Endothelial cell of umbilical vein (primary cell): ENCODE measurements around the gene DNAH10. TPM values are rescaled to one million over a fixed set of nuclear protein-coding genes. Genes with fewer than 3 reads are reported as not detected.

ENCODE experiments used
- BruUV-seq: library from RNA; stranded (reverse); fragments of 400-500 nt; replicated peaks from 2 replicates; lab custom pipeline; 2021; lab: Mats Ljungman, UMichigan
- CTCF ChIA-PET: fragments of 300-600, 350-600 bp; sonication (Branson Sonifier 250); formaldehyde crosslinking; loops from one replicate; lab custom pipeline; 2021; ENCODE audit warnings: antibody characterized with exemption, inconsistent platforms; lab: Charles Lee
- POLR2A ChIA-PET: fragments of 300-600, 350-600 bp; sonication (Branson Sonifier 250); formaldehyde crosslinking; loops from one replicate; lab custom pipeline; 2021; ENCODE audit warnings: antibody characterized with exemption, inconsistent platforms; lab: Charles Lee
- DNase-seq: peaks from one replicate; pipeline ENCODE4 v3.0.0-alpha.2; 2011; ENCODE audit warnings: low read depth, low spot score
- FAIRE-seq: peaks from 2 replicates; lab custom pipeline; 2011; peaks lifted over from hg19 to GRCh38; lab: Jason Lieb, UNC
- H2AFZ ChIP-seq: 2 replicates; pipeline ENCODE4 v1.6.0; 2012; ENCODE audit warnings: low read depth, low read length, control low read depth, inconsistent platforms
- H3K27ac ChIP-seq: 2 replicates; pipeline ENCODE4 v1.5.1; 2011; ENCODE audit warnings: low read depth, mild to moderate bottlenecking, control low read depth, low read length, moderate library complexity; ENCODE audit not compliant: insufficient read depth
- H3K27me3 ChIP-seq, 2 experiments: 2 replicates each; pipeline versions ENCODE4 v1.6.0 to v1.6.1; 2011; ENCODE audit warnings: low read length in 2 of 2, mixed read lengths in 1 of 2; ENCODE audit not compliant: control insufficient read depth in 2 of 2, insufficient read depth in 2 of 2
- H3K36me3 ChIP-seq, 2 experiments: 2 replicates in 1 of 2; 3 replicates in 1 of 2; pipeline ENCODE4 v1.5.1; 2011; ENCODE audit warnings: low read length in 2 of 2, mild to moderate bottlenecking in 1 of 2, moderate library complexity in 1 of 2; ENCODE audit not compliant: control insufficient read depth in 2 of 2, insufficient read depth in 2 of 2; ENCODE audit errors: extremely low read depth in 1 of 2
- H3K4me1 ChIP-seq: 3 replicates; pipeline ENCODE4 v1.5.1; 2011; ENCODE audit warnings: mild to moderate bottlenecking, low read length; ENCODE audit not compliant: control insufficient read depth, insufficient read depth; ENCODE audit errors: extremely low read depth
- H3K4me2 ChIP-seq: 2 replicates; pipeline ENCODE4 v1.6.1; 2011; ENCODE audit warnings: low read length, control low read depth, mixed read lengths; ENCODE audit not compliant: insufficient read depth
- H3K4me3 ChIP-seq, 3 experiments: fragments of 200-600 bp in 1 of 3; sonication (generic), shearing (Covaris generic) in 1 of 3; replicated peaks in 1 of 3; 2 replicates each; pipeline ENCODE4 v1.5.1; 2011 to 2016; ENCODE audit warnings: control low read depth in 3 of 3, low read length in 3 of 3, mild to moderate bottlenecking in 2 of 3, inconsistent platforms in 1 of 3, low read depth in 1 of 3, moderate library complexity in 1 of 3; ENCODE audit not compliant: insufficient read depth in 1 of 3
- H3K79me2 ChIP-seq: 2 replicates; pipeline ENCODE4 v1.6.0; 2012; ENCODE audit warnings: low read length, inconsistent platforms; ENCODE audit not compliant: control insufficient read depth, insufficient read depth
- H3K9ac ChIP-seq: replicated peaks from 2 replicates; pipeline ENCODE3; 2011; ENCODE audit warnings: low read length, control low read depth; ENCODE audit not compliant: insufficient read depth; ENCODE audit errors: extremely low read depth
- H3K9me1 ChIP-seq: replicated peaks from 3 replicates; pipeline ENCODE4 v1.6.0; 2011; ENCODE audit warnings: mild to moderate bottlenecking, low read length; ENCODE audit not compliant: control insufficient read depth, insufficient read depth; ENCODE audit errors: extremely low read depth
- H3K9me3 ChIP-seq: replicated peaks from 2 replicates; pipeline ENCODE4 v1.5.1; 2012; ENCODE audit warnings: low read length, inconsistent platforms; ENCODE audit not compliant: control insufficient read depth, insufficient read depth
- H4K20me1 ChIP-seq: replicated peaks from 2 replicates; pipeline ENCODE3; 2011; ENCODE audit warnings: mild to moderate bottlenecking, low read length; ENCODE audit not compliant: control insufficient read depth, insufficient read depth; ENCODE audit errors: extremely low read depth
- EZH2 ChIP-seq: IDR thresholded peaks from 2 replicates; pipeline ENCODE4 v1.6.1; 2012; ENCODE audit warnings: borderline replicate concordance, low read depth, mild to moderate bottlenecking, moderate library complexity, low read length, inconsistent platforms; ENCODE audit not compliant: severe bottlenecking
- FOS ChIP-seq: IDR thresholded peaks from 2 replicates; pipeline ENCODE4 v1.6.1; 2011; ENCODE audit warnings: mild to moderate bottlenecking, low read length, moderate library complexity, borderline replicate concordance; ENCODE audit not compliant: insufficient read depth
- GATA2 ChIP-seq: IDR thresholded peaks from 2 replicates; pipeline ENCODE4 v1.7.0; 2011; ENCODE audit warnings: low read depth, mild to moderate bottlenecking, moderate library complexity, mixed read lengths, low read length; ENCODE audit not compliant: insufficient read length, insufficient read depth
- JUN ChIP-seq: IDR thresholded peaks from 2 replicates; pipeline ENCODE4 v1.6.1; 2011; ENCODE audit warnings: borderline replicate concordance, low read depth; ENCODE audit not compliant: insufficient read length, insufficient read depth
- MYC ChIP-seq: IDR thresholded peaks from one replicate; pipeline ENCODE4 v1.6.1; 2011; ENCODE audit warnings: mild to moderate bottlenecking, low read depth, low read length
- POLR2A ChIP-seq: IDR thresholded peaks from 2 replicates; pipeline ENCODE4 v1.6.1; 2012; ENCODE audit warnings: low read depth, mild to moderate bottlenecking, control low read depth, low read length
- POLR2AphosphoS5 ChIP-seq: IDR thresholded peaks from 2 replicates; pipeline ENCODE4 v1.6.1; 2012; ENCODE audit warnings: low read depth, mild to moderate bottlenecking, control low read depth, low read length, moderate library complexity; ENCODE audit not compliant: insufficient read depth
- dilution Hi-C: fragments of 300-500 bp; cut with MboI; formaldehyde crosslinking; loops from one replicate; pipeline ENCODE4 v1.15.0; 2019; ENCODE audit warnings: low sequenced_read_pairs; ENCODE audit not compliant: extremely low pct_ligation_motif_present
- intact Hi-C: fragments of 100-400 bp; cut with micrococcal nuclease; formaldehyde crosslinking; loops from one replicate; pipeline ENCODE4 v1.10.0; 2022
- polyA plus RNA-seq, 4 experiments: library from polyadenylated mRNA; depleted of rRNA in 3 of 4; stranded (reverse) in 3 of 4; unstranded in 1 of 4; fragments of >200 nt; gene quantifications; 2 replicates each; pipeline versions ENCODE4 v1.2.1 to v1.2.3, GENCODE V29; 2011 to 2012; ENCODE audit warnings: missing spikeins in 1 of 4
- total RNA-seq: library from RNA; stranded (reverse); gene quantifications from 2 replicates; pipeline ENCODE4 v1.2.3, GENCODE V29; 2021
- TF ChIP-seq, protein P1 (sequence below), 2 donors: IDR thresholded peaks; 1 replicate in 1 of 2; 2 replicates in 1 of 2; pipeline ENCODE4 v1.5.1; 2011; ENCODE audit warnings: low read length in 2 of 2, mild to moderate bottlenecking in 2 of 2, moderate library complexity in 2 of 2, control low read depth in 1 of 2, inconsistent platforms in 1 of 2, low read depth in 1 of 2; ENCODE audit not compliant: insufficient read depth in 1 of 2; ENCODE audit errors: extremely low read depth in 1 of 2
- TF ChIP-seq, protein P2 (sequence below): IDR thresholded peaks from 2 replicates; pipeline ENCODE4 v1.6.1; 2011; ENCODE audit not compliant: insufficient read depth, insufficient read length

Gene DNAH10
- total and polyA plus RNA-seq, 2 donors (not counting 3 experiments of a cell fraction or from before 2014, with no cell fraction given): 0.04 to 0.31 TPM

DNA sequence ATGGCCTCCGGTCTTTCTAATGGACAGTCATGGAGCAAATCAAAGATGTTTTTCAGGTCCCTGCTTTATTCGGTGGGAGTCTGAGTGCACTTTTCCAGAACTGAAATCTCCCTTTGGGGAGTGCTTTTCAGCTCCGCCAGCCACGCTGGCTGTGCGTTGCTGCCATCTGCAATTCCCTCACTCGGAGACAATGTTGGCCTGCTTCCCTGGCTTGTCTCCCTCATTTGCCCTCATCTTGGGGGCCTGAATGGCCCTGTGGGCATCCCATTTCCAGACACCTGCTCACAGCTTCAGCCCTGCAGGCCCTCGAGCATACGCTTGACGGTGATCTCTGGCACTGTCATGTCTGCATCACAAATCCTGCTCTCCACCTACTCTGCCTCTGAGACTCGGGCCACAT, 106.7 kb downstream of the DNAH10 start:
- Histone ChIP-seq H3K9me3 (no peaks in the 10 kb centered on the region), H3K79me2 (no peaks in the 10 kb centered on the region), H2AFZ (no peak overlapping the region), H4K20me1 (no peaks in the 10 kb centered on the region), H3K9ac (no peak overlapping the region), H3K4me1 (no peaks in the 10 kb centered on the region), H3K9me1 (no peaks in the 10 kb centered on the region), H3K4me2 (no peak overlapping the region), H3K27me3 (peaks cover 8 to 13% of the 10 kb centered on the region in 2 experiments), H3K36me3 (no peaks in the 10 kb centered on the region), H3K27ac (no peak overlapping the region), H3K4me3 (no peak overlapping the region)
- dilution Hi-C loops: no loop called here
- ChIA-PET CTCF (interaction anchor here (1.0 kb wide), 1 partner anchor 37 kb away, joined by 3 read pairs; no protein-coding TSS in a partner anchor), POLR2A (no interaction called here)
- no peak for FAIRE-seq
- DNase-seq: no peak
- TF ChIP-seq GATA2 (no peak), POLR2A (no peak), FOS (no peak), POLR2AphosphoS5 (no peak), JUN (no peak), MYC (no peak), EZH2 (no peak)
- TF ChIP-seq, protein P1, sequence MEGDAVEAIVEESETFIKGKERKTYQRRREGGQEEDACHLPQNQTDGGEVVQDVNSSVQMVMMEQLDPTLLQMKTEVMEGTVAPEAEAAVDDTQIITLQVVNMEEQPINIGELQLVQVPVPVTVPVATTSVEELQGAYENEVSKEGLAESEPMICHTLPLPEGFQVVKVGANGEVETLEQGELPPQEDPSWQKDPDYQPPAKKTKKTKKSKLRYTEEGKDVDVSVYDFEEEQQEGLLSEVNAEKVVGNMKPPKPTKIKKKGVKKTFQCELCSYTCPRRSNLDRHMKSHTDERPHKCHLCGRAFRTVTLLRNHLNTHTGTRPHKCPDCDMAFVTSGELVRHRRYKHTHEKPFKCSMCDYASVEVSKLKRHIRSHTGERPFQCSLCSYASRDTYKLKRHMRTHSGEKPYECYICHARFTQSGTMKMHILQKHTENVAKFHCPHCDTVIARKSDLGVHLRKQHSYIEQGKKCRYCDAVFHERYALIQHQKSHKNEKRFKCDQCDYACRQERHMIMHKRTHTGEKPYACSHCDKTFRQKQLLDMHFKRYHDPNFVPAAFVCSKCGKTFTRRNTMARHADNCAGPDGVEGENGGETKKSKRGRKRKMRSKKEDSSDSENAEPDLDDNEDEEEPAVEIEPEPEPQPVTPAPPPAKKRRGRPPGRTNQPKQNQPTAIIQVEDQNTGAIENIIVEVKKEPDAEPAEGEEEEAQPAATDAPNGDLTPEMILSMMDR (IDR thresholded peaks at IDR 0.05; ENCODE audit: extremely low read depth in 1 of 2, insufficient read depth in 1 of 2, low read depth in 1 of 2, low read length in 2 of 2): no peak
- TF ChIP-seq, protein P2, sequence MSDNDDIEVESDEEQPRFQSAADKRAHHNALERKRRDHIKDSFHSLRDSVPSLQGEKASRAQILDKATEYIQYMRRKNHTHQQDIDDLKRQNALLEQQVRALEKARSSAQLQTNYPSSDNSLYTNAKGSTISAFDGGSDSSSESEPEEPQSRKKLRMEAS: no peak
- no TSS peak for BruUV-seq
- intact Hi-C loops: no loop called here
